Measurements from ENCODE around the gene MRPL24. TPM values are rescaled to one million over a fixed set of nuclear protein-coding genes. Genes with fewer than 3 reads are reported as not detected.

Gene MRPL24
- total and polyA plus RNA-seq, 9 of the 15 experiments (the other 6 are each of a cell fraction or from before 2014, with no cell fraction given) = 74.3 to 267 (median 113) TPM

DNA sequence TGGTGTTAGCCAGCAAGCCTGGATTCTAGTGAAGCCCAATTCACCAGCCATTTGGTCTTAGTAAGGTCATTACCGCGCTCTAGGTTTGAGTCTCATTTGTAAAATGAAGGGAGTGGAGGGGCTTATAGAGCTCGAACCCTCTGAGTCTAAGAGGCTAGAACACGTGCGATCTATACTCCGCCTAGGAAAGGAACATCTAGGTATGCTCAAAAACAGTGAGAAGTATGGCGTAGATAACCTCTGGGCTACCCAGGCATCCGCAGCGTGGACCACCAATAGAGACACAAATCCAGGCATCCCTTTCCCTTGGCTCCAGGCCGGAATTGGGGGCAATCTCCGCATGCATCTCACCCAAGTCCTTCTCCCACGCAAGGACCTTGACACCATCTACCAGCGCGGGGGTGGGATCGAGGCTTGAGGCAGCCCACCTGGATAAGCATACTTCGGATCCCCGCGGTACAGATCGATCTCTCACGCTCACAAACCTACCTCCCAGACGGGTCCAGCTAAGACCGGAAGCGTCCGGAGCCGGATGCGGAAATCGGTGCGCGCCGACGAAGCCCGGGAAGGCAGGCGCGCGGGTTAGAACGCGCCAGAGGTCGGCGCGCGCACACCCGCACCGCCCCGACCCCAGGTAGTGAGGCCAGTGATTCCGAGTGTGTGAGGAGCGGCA, 12.8 kb downstream of the MRPL24 start, which contains the start of gene METTL25B (continued):
- TF ChIP-seq, protein P1, sequence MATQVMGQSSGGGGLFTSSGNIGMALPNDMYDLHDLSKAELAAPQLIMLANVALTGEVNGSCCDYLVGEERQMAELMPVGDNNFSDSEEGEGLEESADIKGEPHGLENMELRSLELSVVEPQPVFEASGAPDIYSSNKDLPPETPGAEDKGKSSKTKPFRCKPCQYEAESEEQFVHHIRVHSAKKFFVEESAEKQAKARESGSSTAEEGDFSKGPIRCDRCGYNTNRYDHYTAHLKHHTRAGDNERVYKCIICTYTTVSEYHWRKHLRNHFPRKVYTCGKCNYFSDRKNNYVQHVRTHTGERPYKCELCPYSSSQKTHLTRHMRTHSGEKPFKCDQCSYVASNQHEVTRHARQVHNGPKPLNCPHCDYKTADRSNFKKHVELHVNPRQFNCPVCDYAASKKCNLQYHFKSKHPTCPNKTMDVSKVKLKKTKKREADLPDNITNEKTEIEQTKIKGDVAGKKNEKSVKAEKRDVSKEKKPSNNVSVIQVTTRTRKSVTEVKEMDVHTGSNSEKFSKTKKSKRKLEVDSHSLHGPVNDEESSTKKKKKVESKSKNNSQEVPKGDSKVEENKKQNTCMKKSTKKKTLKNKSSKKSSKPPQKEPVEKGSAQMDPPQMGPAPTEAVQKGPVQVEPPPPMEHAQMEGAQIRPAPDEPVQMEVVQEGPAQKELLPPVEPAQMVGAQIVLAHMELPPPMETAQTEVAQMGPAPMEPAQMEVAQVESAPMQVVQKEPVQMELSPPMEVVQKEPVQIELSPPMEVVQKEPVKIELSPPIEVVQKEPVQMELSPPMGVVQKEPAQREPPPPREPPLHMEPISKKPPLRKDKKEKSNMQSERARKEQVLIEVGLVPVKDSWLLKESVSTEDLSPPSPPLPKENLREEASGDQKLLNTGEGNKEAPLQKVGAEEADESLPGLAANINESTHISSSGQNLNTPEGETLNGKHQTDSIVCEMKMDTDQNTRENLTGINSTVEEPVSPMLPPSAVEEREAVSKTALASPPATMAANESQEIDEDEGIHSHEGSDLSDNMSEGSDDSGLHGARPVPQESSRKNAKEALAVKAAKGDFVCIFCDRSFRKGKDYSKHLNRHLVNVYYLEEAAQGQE (IDR thresholded peaks at IDR 0.05; ENCODE audit: borderline replicate concordance) = peak; percentile 86
- TF ChIP-seq, protein P1 (CRISPR knock-in tag; IDR thresholded peaks at IDR 0.05; ENCODE audit: low read depth) = no peak
- TF ChIP-seq GABPB2 (CRISPR knock-in tag; conservative IDR thresholded peaks at IDR 0.05) (no peak), BHLHE40 (IDR thresholded peaks at IDR 0.05; ENCODE audit: low read length) (no peak), NR2C1 (IDR thresholded peaks at IDR 0.05) (no peak; the same call in 1 of the 2 replicates), NR2C1 (tag; IDR thresholded peaks at IDR 0.05) (no peak), SMAD1 (IDR thresholded peaks at IDR 0.05; ENCODE audit: low read depth, low read length, partially characterized antibody) (no peak), NFIX (CRISPR knock-in tag; IDR thresholded peaks at IDR 0.05; ENCODE audit: low read depth) (no peak), ZFP36 (IDR thresholded peaks at IDR 0.05; ENCODE audit: low read depth, low read length, partially characterized antibody) (no peak), HNRNPLL (IDR thresholded peaks at IDR 0.05; ENCODE audit: low read depth, low read length, poor library complexity, severe bottlenecking) (no peak), IFI16 (CRISPR knock-in tag; IDR thresholded peaks at IDR 0.05) (no peak), ZNF174 (CRISPR knock-in tag; IDR thresholded peaks at IDR 0.05) (no peak), KAT2B (IDR thresholded peaks at IDR 0.05; ENCODE audit: low read depth, low read length) (peak; percentile 19), FOXA1 (IDR thresholded peaks at IDR 0.05; ENCODE audit: borderline replicate concordance) (no peak), HMG20A (CRISPR knock-in tag; conservative IDR thresholded peaks at IDR 0.05) (no peak)
- TF ChIP-seq, protein P2, sequence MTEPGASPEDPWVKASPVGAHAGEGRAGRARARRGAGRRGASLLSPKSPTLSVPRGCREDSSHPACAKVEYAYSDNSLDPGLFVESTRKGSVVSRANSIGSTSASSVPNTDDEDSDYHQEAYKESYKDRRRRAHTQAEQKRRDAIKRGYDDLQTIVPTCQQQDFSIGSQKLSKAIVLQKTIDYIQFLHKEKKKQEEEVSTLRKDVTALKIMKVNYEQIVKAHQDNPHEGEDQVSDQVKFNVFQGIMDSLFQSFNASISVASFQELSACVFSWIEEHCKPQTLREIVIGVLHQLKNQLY (CRISPR knock-in tag; conservative IDR thresholded peaks at IDR 0.05) = no peak
- TF ChIP-seq, protein P3, sequence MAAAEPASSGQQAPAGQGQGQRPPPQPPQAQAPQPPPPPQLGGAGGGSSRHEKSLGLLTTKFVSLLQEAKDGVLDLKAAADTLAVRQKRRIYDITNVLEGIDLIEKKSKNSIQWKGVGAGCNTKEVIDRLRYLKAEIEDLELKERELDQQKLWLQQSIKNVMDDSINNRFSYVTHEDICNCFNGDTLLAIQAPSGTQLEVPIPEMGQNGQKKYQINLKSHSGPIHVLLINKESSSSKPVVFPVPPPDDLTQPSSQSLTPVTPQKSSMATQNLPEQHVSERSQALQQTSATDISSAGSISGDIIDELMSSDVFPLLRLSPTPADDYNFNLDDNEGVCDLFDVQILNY (CRISPR knock-in tag; IDR thresholded peaks at IDR 0.05) = no peak
- TF ChIP-seq, protein P4, sequence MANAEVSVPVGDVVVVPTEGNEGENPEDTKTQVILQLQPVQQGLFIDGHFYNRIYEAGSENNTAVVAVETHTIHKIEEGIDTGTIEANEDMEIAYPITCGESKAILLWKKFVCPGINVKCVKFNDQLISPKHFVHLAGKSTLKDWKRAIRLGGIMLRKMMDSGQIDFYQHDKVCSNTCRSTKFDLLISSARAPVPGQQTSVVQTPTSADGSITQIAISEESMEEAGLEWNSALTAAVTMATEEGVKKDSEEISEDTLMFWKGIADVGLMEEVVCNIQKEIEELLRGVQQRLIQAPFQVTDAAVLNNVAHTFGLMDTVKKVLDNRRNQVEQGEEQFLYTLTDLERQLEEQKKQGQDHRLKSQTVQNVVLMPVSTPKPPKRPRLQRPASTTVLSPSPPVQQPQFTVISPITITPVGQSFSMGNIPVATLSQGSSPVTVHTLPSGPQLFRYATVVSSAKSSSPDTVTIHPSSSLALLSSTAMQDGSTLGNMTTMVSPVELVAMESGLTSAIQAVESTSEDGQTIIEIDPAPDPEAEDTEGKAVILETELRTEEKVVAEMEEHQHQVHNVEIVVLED (CRISPR knock-in tag; IDR thresholded peaks at IDR 0.05) = no peak
